ENCODE data around the gene ZCCHC14. TPM values are rescaled to one million over a fixed set of nuclear protein-coding genes. Genes with fewer than 3 reads are reported as not detected.
"Not testable (repeated sequence)": the region's sequence is repeated elsewhere in the genome, so short reads cannot be mapped to it uniquely, and the experiment has no call there.

The ZCCHC14 gene
- total RNA-seq, 1 experiment from 2014 or later: 3.0 TPM

GRCh38 chr16:87393680-87394055 is 99.2 kb downstream of the ZCCHC14 start:
- no peaks in the 10 kb centered on the region for H3K27me3 ChIP-seq
- no peak for DNase-seq
- no peaks in the 10 kb centered on the region; the same call in 1 of the 2 replicates for H3K36me3 ChIP-seq
- peak overlapping the region; percentile 54 for H3K4me3 ChIP-seq
- H3K9me3 ChIP-seq: no peaks in the 10 kb centered on the region

GRCh38 chr16:87392821-87393679 is 99.8 kb downstream of the ZCCHC14 start:
- Histone ChIP-seq H3K9me3 (no peaks in the 10 kb centered on the region), H3K27me3 (no peaks in the 10 kb centered on the region)
- DNase-seq: peak; percentile 22

GRCh38 chr16:87391950-87392820 is 100.6 kb downstream of the ZCCHC14 start, which contains the start of gene MAP1LC3B:
Gene MAP1LC3B, plus strand, starts transcription at chr16:87392336. Its CDS starts 92 bp downstream, at chr16:87392428.
- Histone ChIP-seq H3K36me3 (no peaks in the 10 kb centered on the region), H3K9me3 (no peaks in the 10 kb centered on the region), H3K27me3 (no peaks in the 10 kb centered on the region), H3K4me3 (peak within 1 kb of the TSS; percentile 56)
- peak; percentile 87 for DNase-seq

More at GRCh38 chr16:87392821-87393679, 99.8 kb downstream of the ZCCHC14 start:
- peak overlapping the region; percentile 54 for H3K4me3 ChIP-seq
- H3K36me3 ChIP-seq: no peaks in the 10 kb centered on the region

GRCh38 chr16:87391324-87391949 is 101.4 kb downstream of the ZCCHC14 start:
- Histone ChIP-seq H3K9me3 (no peaks in the 10 kb centered on the region), H3K4me3 (peak overlapping the region; percentile 56), H3K36me3 (no peaks in the 10 kb centered on the region), H3K27me3 (no peaks in the 10 kb centered on the region)
- no peak for DNase-seq

- Histone ChIP-seq H3K9me3 (no peaks in the 10 kb centered on the region), H3K36me3 (no peaks in the 10 kb centered on the region), H3K27me3 (no peaks in the 10 kb centered on the region), H3K4me3 (no peak overlapping the region; the same call in 1 of the 2 replicates)
- no peak for DNase-seq
Observed at GRCh38 chr16:87390641-87391323, 102.0 kb downstream of the ZCCHC14 start.

- not testable (repeated sequence) for H3K27me3 ChIP-seq, H3K4me3 ChIP-seq, H3K36me3 ChIP-seq, H3K9me3 ChIP-seq, DNase-seq
Observed at GRCh38 chr16:87389914-87390313, 102.9 kb downstream of the ZCCHC14 start.

- no peaks in the 10 kb centered on the region for H3K36me3 ChIP-seq
- no peak overlapping the region for H3K4me3 ChIP-seq
- DNase-seq: no peak
- H3K27me3 ChIP-seq: no peaks in the 10 kb centered on the region
- no peaks in the 10 kb centered on the region for H3K9me3 ChIP-seq
Observed at GRCh38 chr16:87389245-87389644, 103.6 kb downstream of the ZCCHC14 start.

- no peak overlapping the region for H3K4me3 ChIP-seq
- H3K27me3 ChIP-seq: no peaks in the 10 kb centered on the region
- H3K9me3 ChIP-seq: no peaks in the 10 kb centered on the region
- H3K36me3 ChIP-seq: no peaks in the 10 kb centered on the region
- no peak for DNase-seq
Observed at GRCh38 chr16:87388818-87389134, 104.0 kb downstream of the ZCCHC14 start.

GRCh38 chr16:87387942-87388817 is 104.6 kb downstream of the ZCCHC14 start:
- Histone ChIP-seq H3K4me3 (no peak overlapping the region), H3K27me3 (no peaks in the 10 kb centered on the region), H3K9me3 (no peaks in the 10 kb centered on the region), H3K36me3 (no peaks in the 10 kb centered on the region)
- peak; percentile 93 for DNase-seq

- H3K4me3 ChIP-seq: peak overlapping the region; percentile 61
- not testable (repeated sequence) for DNase-seq, H3K9me3 ChIP-seq, H3K27me3 ChIP-seq, H3K36me3 ChIP-seq
Observed at GRCh38 chr16:87384875-87385167, 108.0 kb downstream of the ZCCHC14 start.

GRCh38 chr16:87384162-87384874 is 108.5 kb downstream of the ZCCHC14 start:
- H3K9me3 ChIP-seq: no peaks in the 10 kb centered on the region
- peak overlapping the region; percentile 61 for H3K4me3 ChIP-seq
- no peaks in the 10 kb centered on the region for H3K27me3 ChIP-seq
- DNase-seq: peak; percentile 51
- H3K36me3 ChIP-seq: no peaks in the 10 kb centered on the region

GRCh38 chr16:87383505-87384161 is 109.2 kb downstream of the ZCCHC14 start, which contains the start of gene FBXO31:
Gene FBXO31, minus strand, starts transcription at chr16:87383776. Its CDS starts 32 bp downstream, at chr16:87383744.
- DNase-seq: peak; percentile 85
- Histone ChIP-seq H3K36me3 (no peaks in the 10 kb centered on the region), H3K4me3 (peak within 1 kb of the TSS; percentile 61), H3K9me3 (no peaks in the 10 kb centered on the region), H3K27me3 (no peaks in the 10 kb centered on the region)

- H3K36me3 ChIP-seq: no peaks in the 10 kb centered on the region
- no peaks in the 10 kb centered on the region for H3K9me3 ChIP-seq
- peak overlapping the region; percentile 61 for H3K4me3 ChIP-seq
- DNase-seq: no peak
- H3K27me3 ChIP-seq: no peaks in the 10 kb centered on the region
Observed at GRCh38 chr16:87382023-87382785, 110.6 kb downstream of the ZCCHC14 start.

- H3K4me3 ChIP-seq: no peak overlapping the region
- H3K36me3 ChIP-seq: no peaks in the 10 kb centered on the region
- no peaks in the 10 kb centered on the region for H3K9me3 ChIP-seq
- no peaks in the 10 kb centered on the region for H3K27me3 ChIP-seq
- no peak for DNase-seq
Observed at GRCh38 chr16:87380881-87381280, 111.9 kb downstream of the ZCCHC14 start.
